WTC11 (cell line): ENCODE results near the gene SYNJ2. TPM values are rescaled to one million over a fixed set of nuclear protein-coding genes. Genes with fewer than 3 reads are reported as not detected.

Source experiments
- ATAC-seq: fragments of 200-7000 bp; cut with Tn5 transposase; 2 replicates; pipeline ENCODE4 v1.10.0; 2021; ENCODE audit warnings: mild to moderate bottlenecking, moderate library complexity
- CTCF ChIA-PET: fragments of 300-600 bp; sonication (Branson Sonifier 250); formaldehyde crosslinking; loops from one replicate; lab custom pipeline; 2021; ENCODE audit warnings: antibody characterized with exemption; lab: Charles Lee
- POLR2A ChIA-PET: fragments of 350-600 bp; sonication (Branson Sonifier 250); formaldehyde crosslinking; loops from one replicate; lab custom pipeline; 2021; ENCODE audit warnings: antibody characterized with exemption; lab: Charles Lee
- DNase-seq: peaks from one replicate; pipeline ENCODE4 v3.0.0; 2021; ENCODE audit warnings: low spot score
- H3K27ac Mint-ChIP-seq: 2 replicates; pipeline ENCODE4 v1.8.0; 2021; ENCODE audit warnings: mixed read lengths
- H3K27me3 Mint-ChIP-seq: 2 replicates; pipeline ENCODE4 v1.8.0; 2021; ENCODE audit warnings: low read depth, mild to moderate bottlenecking, moderate library complexity, mixed read lengths
- H3K36me3 Mint-ChIP-seq: 2 replicates; pipeline ENCODE4 v1.8.0; 2021; ENCODE audit warnings: mixed read lengths
- H3K4me1 Mint-ChIP-seq: 2 replicates; pipeline ENCODE4 v1.8.0; 2022; ENCODE audit warnings: mixed read lengths
- H3K4me3 Mint-ChIP-seq: 2 replicates; pipeline ENCODE4 v1.8.0; 2021; ENCODE audit warnings: mild to moderate bottlenecking, moderate library complexity, mixed read lengths
- H3K9me3 Mint-ChIP-seq: 2 replicates; pipeline ENCODE4 v1.8.0; 2021; ENCODE audit warnings: mixed read lengths
- ATF1 ChIP-seq: sonication (generic); formaldehyde crosslinking; IDR thresholded peaks from 2 replicates; pipeline ENCODE4 v1.8.1; 2023; ENCODE audit warnings: mild to moderate bottlenecking, moderate library complexity, missing genetic modification reagents
- CBFB ChIP-seq: sonication (generic); formaldehyde crosslinking; IDR thresholded peaks from 2 replicates; pipeline ENCODE4 v1.8.1; 2022; ENCODE audit warnings: mild to moderate bottlenecking, low read depth, missing genetic modification reagents
- EMX1 ChIP-seq: fragments of 250-450 bp; sonication (Bioruptor Pico); IDR thresholded peaks from 2 replicates; pipeline ENCODE4 v1.8.0; 2021; ENCODE audit warnings: mild to moderate bottlenecking
- GRHL2 ChIP-seq: fragments of 250-450 bp; sonication (Bioruptor Pico); IDR thresholded peaks from 2 replicates; pipeline ENCODE4 v1.8.0; 2022; ENCODE audit warnings: mild to moderate bottlenecking, moderate library complexity; ENCODE audit not compliant: insufficient replicate concordance, severe bottlenecking
- KAT7 ChIP-seq: sonication (generic); formaldehyde crosslinking; IDR thresholded peaks from 2 replicates; pipeline ENCODE4 v1.8.1; 2023; ENCODE audit warnings: missing genetic modification reagents, mild to moderate bottlenecking, borderline replicate concordance
- OVOL2 ChIP-seq: fragments of 250-450 bp; sonication (Bioruptor Pico); IDR thresholded peaks from 2 replicates; pipeline ENCODE4 v1.9.0; 2021; ENCODE audit warnings: mild to moderate bottlenecking, borderline replicate concordance
- RELA ChIP-seq: sonication (generic); formaldehyde crosslinking; IDR thresholded peaks from 2 replicates; pipeline ENCODE4 v1.8.1; 2022; ENCODE audit warnings: missing genetic modification reagents, mild to moderate bottlenecking, borderline replicate concordance
- SMAD3 ChIP-seq: sonication (generic); formaldehyde crosslinking; IDR thresholded peaks from 2 replicates; pipeline ENCODE4 v1.8.0; 2022; ENCODE audit warnings: missing genetic modification reagents, mild to moderate bottlenecking, borderline replicate concordance
- SP1 ChIP-seq: sonication (generic); formaldehyde crosslinking; conservative IDR thresholded peaks from 2 replicates; pipeline ENCODE4 v1.8.1; 2022; ENCODE audit warnings: missing genetic modification reagents
- TP53 ChIP-seq: sonication (generic); formaldehyde crosslinking; IDR thresholded peaks from 2 replicates; pipeline ENCODE4 v1.8.1; 2023; ENCODE audit warnings: mild to moderate bottlenecking, missing genetic modification reagents
- ZBTB21 ChIP-seq: sonication (generic); formaldehyde crosslinking; IDR thresholded peaks from 2 replicates; pipeline ENCODE4 v1.8.1; 2023; ENCODE audit warnings: mild to moderate bottlenecking, missing genetic modification reagents, borderline replicate concordance
- ZNF138 ChIP-seq: sonication (generic); formaldehyde crosslinking; conservative IDR thresholded peaks from 2 replicates; pipeline ENCODE4 v1.8.1; 2022; ENCODE audit warnings: mild to moderate bottlenecking, moderate library complexity, missing genetic modification reagents
- ZNF232 ChIP-seq: sonication (generic); formaldehyde crosslinking; IDR thresholded peaks from 2 replicates; pipeline ENCODE4 v1.8.0; 2022; ENCODE audit warnings: mild to moderate bottlenecking, missing genetic modification reagents
- ZNF263 ChIP-seq: sonication (generic); formaldehyde crosslinking; IDR thresholded peaks from 2 replicates; pipeline ENCODE4 v1.8.1; 2022; ENCODE audit warnings: low read depth, mild to moderate bottlenecking, moderate library complexity, missing genetic modification reagents
- ZNF396 ChIP-seq: fragments of 250-450 bp; sonication (Bioruptor Pico); IDR thresholded peaks from 2 replicates; pipeline ENCODE4 v1.8.0; 2021; ENCODE audit warnings: mild to moderate bottlenecking, moderate library complexity, borderline replicate concordance
- ZNF416 ChIP-seq: fragments of 250-450 bp; sonication (Bioruptor Pico); IDR thresholded peaks from 2 replicates; pipeline ENCODE4 v1.9.0; 2021; ENCODE audit warnings: mild to moderate bottlenecking, inconsistent platforms
- ZNF671 ChIP-seq: fragments of 250-450 bp; sonication (Bioruptor Pico); IDR thresholded peaks from 2 replicates; pipeline ENCODE4 v1.8.0; 2021; ENCODE audit warnings: mild to moderate bottlenecking
- total RNA-seq: library from RNA; stranded (reverse); gene quantifications from 3 replicates; pipeline ENCODE4 v1.2.3, GENCODE V29; 2021
- TF ChIP-seq, protein P1 (sequence below): sonication (generic); formaldehyde crosslinking; conservative IDR thresholded peaks from 2 replicates; pipeline ENCODE4 v1.8.1; 2022; ENCODE audit warnings: mild to moderate bottlenecking, missing genetic modification reagents
- TF ChIP-seq, protein P2 (sequence below): sonication (generic); formaldehyde crosslinking; IDR thresholded peaks from 2 replicates; pipeline ENCODE4 v1.8.0; 2023; ENCODE audit warnings: missing genetic modification reagents, mild to moderate bottlenecking, borderline replicate concordance
- TF ChIP-seq, protein P3 (sequence below): sonication (generic); formaldehyde crosslinking; IDR thresholded peaks from 2 replicates; pipeline ENCODE4 v1.8.1; 2023; ENCODE audit warnings: mild to moderate bottlenecking, missing genetic modification reagents
- TF ChIP-seq, protein P4 (sequence below): fragments of 250-450 bp; sonication (Bioruptor Pico); IDR thresholded peaks from 2 replicates; pipeline ENCODE4 v2.1.2; 2022; ENCODE audit warnings: mild to moderate bottlenecking, moderate library complexity
- TF ChIP-seq, protein P5 (sequence below): sonication (generic); formaldehyde crosslinking; IDR thresholded peaks from 2 replicates; pipeline ENCODE4 v1.8.1; 2023; ENCODE audit warnings: mild to moderate bottlenecking, missing genetic modification reagents
- TF ChIP-seq, protein P6 (sequence below): sonication (generic); formaldehyde crosslinking; IDR thresholded peaks from 2 replicates; pipeline ENCODE4 v1.8.1; 2023; ENCODE audit warnings: mild to moderate bottlenecking, missing genetic modification reagents, moderate library complexity
- TF ChIP-seq, protein P7 (sequence below): sonication (generic); formaldehyde crosslinking; IDR thresholded peaks from 2 replicates; pipeline ENCODE4 v1.8.1; 2022; ENCODE audit warnings: low read depth, mild to moderate bottlenecking, moderate library complexity, missing genetic modification reagents, borderline replicate concordance

Gene SYNJ2
- total RNA-seq, 1 experiment from 2014 or later, result 15.3 TPM

DNA sequence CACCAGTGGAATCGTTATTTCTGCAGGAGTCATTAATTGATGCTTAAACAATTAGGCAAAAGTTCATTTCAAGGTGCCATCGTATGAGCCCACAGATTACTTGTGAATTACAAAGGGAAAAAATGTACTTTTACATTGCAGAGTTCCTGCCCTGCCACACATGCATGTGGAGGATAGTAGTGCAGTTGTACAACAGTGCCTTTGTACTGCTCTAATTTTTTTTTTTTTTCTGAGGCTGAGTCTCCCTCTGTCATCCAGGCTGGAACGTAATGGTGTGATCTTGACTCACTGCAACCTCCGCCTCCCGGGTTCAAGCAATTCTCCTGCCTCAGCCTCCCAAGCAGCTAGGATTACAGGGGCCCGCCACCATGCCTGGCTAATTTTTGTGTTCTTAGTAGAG lies 26.0 kb upstream of the SYNJ2 start (continued):
- TF ChIP-seq, protein P1, sequence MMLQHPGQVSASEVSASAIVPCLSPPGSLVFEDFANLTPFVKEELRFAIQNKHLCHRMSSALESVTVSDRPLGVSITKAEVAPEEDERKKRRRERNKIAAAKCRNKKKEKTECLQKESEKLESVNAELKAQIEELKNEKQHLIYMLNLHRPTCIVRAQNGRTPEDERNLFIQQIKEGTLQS (CRISPR knock-in tag), result no peak
- TF ChIP-seq SMAD3 (CRISPR knock-in tag), result no peak
- TF ChIP-seq, protein P2, sequence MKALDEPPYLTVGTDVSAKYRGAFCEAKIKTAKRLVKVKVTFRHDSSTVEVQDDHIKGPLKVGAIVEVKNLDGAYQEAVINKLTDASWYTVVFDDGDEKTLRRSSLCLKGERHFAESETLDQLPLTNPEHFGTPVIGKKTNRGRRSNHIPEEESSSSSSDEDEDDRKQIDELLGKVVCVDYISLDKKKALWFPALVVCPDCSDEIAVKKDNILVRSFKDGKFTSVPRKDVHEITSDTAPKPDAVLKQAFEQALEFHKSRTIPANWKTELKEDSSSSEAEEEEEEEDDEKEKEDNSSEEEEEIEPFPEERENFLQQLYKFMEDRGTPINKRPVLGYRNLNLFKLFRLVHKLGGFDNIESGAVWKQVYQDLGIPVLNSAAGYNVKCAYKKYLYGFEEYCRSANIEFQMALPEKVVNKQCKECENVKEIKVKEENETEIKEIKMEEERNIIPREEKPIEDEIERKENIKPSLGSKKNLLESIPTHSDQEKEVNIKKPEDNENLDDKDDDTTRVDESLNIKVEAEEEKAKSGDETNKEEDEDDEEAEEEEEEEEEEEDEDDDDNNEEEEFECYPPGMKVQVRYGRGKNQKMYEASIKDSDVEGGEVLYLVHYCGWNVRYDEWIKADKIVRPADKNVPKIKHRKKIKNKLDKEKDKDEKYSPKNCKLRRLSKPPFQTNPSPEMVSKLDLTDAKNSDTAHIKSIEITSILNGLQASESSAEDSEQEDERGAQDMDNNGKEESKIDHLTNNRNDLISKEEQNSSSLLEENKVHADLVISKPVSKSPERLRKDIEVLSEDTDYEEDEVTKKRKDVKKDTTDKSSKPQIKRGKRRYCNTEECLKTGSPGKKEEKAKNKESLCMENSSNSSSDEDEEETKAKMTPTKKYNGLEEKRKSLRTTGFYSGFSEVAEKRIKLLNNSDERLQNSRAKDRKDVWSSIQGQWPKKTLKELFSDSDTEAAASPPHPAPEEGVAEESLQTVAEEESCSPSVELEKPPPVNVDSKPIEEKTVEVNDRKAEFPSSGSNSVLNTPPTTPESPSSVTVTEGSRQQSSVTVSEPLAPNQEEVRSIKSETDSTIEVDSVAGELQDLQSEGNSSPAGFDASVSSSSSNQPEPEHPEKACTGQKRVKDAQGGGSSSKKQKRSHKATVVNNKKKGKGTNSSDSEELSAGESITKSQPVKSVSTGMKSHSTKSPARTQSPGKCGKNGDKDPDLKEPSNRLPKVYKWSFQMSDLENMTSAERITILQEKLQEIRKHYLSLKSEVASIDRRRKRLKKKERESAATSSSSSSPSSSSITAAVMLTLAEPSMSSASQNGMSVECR, result no peak
- no peak for TF ChIP-seq CBFB
- TF ChIP-seq, protein P3, sequence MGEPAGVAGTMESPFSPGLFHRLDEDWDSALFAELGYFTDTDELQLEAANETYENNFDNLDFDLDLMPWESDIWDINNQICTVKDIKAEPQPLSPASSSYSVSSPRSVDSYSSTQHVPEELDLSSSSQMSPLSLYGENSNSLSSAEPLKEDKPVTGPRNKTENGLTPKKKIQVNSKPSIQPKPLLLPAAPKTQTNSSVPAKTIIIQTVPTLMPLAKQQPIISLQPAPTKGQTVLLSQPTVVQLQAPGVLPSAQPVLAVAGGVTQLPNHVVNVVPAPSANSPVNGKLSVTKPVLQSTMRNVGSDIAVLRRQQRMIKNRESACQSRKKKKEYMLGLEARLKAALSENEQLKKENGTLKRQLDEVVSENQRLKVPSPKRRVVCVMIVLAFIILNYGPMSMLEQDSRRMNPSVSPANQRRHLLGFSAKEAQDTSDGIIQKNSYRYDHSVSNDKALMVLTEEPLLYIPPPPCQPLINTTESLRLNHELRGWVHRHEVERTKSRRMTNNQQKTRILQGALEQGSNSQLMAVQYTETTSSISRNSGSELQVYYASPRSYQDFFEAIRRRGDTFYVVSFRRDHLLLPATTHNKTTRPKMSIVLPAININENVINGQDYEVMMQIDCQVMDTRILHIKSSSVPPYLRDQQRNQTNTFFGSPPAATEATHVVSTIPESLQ (CRISPR knock-in tag), result no peak
- TF ChIP-seq OVOL2, result no peak
- TF ChIP-seq ZNF396 (CRISPR knock-in tag), result no peak
- TF ChIP-seq, protein P4, sequence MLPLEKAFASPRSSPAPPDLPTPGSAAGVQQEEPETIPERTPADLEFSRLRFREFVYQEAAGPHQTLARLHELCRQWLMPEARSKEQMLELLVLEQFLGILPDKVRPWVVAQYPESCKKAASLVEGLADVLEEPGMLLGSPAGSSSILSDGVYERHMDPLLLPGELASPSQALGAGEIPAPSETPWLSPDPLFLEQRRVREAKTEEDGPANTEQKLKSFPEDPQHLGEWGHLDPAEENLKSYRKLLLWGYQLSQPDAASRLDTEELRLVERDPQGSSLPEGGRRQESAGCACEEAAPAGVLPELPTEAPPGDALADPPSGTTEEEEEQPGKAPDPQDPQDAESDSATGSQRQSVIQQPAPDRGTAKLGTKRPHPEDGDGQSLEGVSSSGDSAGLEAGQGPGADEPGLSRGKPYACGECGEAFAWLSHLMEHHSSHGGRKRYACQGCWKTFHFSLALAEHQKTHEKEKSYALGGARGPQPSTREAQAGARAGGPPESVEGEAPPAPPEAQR (CRISPR knock-in tag), result no peak
- TF ChIP-seq ATF1, result no peak
- no peak for TF ChIP-seq ZNF138 (CRISPR knock-in tag)
- TF ChIP-seq ZNF416 (CRISPR knock-in tag), result no peak

DNA sequence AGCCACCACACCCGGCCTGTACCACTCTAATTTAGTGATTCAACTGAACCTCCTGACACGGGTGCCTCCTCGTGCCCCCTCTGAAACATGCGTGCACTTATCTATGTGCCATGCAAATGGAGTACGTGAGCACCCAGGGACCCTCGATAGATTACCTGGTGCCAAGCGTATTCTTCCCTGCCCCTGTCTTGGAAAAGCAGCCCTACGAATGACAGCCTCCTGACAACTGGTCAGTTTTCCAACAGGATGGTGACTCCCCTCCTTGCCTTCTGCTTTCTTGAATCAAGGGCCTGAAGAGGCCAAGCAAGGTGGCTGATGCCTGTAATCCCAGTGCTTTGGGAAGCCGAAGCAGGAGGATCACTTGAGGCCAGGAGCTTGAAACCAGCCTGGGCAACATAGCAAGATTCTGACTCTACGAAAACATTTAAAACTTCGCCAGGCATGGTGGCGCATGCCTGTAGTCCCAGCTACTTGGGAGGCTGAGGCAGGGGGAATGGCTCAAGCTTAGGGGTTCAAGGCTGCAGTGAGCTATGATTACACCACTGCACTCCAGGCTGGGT lies 25.4 kb upstream of the SYNJ2 start:
- Mint-ChIP-seq H3K4me3 (no peak overlapping the region), H3K27ac (no peak overlapping the region), H3K36me3 (peaks cover 29% of the 10 kb centered on the region), H3K9me3 (peaks cover 27% of the 10 kb centered on the region), H3K4me1 (peaks cover 16% of the 10 kb centered on the region), H3K27me3 (peaks cover 2% of the 10 kb centered on the region; the same call in 1 of the 2 replicates)
- POLR2A ChIA-PET, result no interaction called here
- CTCF ChIA-PET, result no interaction called here
- DNase-seq (no peak), ATAC-seq (no peak)
- TF ChIP-seq, protein P1 (CRISPR knock-in tag), result no peak
- TF ChIP-seq TP53 (CRISPR knock-in tag) (no peak), ZNF232 (no peak), EMX1 (CRISPR knock-in tag) (no peak), KAT7 (CRISPR knock-in tag) (no peak), GRHL2 (CRISPR knock-in tag) (no peak), ZBTB21 (CRISPR knock-in tag) (no peak), ZNF671 (CRISPR knock-in tag) (no peak), RELA (CRISPR knock-in tag) (no peak), SP1 (CRISPR knock-in tag) (no peak), ZNF263 (CRISPR knock-in tag) (no peak)
- TF ChIP-seq, protein P5, sequence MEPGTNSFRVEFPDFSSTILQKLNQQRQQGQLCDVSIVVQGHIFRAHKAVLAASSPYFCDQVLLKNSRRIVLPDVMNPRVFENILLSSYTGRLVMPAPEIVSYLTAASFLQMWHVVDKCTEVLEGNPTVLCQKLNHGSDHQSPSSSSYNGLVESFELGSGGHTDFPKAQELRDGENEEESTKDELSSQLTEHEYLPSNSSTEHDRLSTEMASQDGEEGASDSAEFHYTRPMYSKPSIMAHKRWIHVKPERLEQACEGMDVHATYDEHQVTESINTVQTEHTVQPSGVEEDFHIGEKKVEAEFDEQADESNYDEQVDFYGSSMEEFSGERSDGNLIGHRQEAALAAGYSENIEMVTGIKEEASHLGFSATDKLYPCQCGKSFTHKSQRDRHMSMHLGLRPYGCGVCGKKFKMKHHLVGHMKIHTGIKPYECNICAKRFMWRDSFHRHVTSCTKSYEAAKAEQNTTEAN (CRISPR knock-in tag), result no peak
- TF ChIP-seq, protein P6, sequence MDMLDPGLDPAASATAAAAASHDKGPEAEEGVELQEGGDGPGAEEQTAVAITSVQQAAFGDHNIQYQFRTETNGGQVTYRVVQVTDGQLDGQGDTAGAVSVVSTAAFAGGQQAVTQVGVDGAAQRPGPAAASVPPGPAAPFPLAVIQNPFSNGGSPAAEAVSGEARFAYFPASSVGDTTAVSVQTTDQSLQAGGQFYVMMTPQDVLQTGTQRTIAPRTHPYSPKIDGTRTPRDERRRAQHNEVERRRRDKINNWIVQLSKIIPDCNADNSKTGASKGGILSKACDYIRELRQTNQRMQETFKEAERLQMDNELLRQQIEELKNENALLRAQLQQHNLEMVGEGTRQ (CRISPR knock-in tag), result no peak
- TF ChIP-seq, protein P7, sequence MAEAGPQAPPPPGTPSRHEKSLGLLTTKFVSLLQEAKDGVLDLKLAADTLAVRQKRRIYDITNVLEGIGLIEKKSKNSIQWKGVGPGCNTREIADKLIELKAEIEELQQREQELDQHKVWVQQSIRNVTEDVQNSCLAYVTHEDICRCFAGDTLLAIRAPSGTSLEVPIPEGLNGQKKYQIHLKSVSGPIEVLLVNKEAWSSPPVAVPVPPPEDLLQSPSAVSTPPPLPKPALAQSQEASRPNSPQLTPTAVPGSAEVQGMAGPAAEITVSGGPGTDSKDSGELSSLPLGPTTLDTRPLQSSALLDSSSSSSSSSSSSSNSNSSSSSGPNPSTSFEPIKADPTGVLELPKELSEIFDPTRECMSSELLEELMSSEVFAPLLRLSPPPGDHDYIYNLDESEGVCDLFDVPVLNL (CRISPR knock-in tag), result no peak
